Osteoblast (primary cell): Measurements from ENCODE around the gene LRCH3. TPM values are rescaled to one million over a fixed set of nuclear protein-coding genes. Genes with fewer than 3 reads are reported as not detected.
"Not testable (repeated sequence)": the region's sequence is repeated elsewhere in the genome, so short reads cannot be mapped to it uniquely, and the experiment has no call there.

ENCODE experiments used
- DNase-seq: peaks from one replicate; pipeline ENCODE4 v3.0.0; 2011; ENCODE audit warnings: low spot score, mixed read lengths; ENCODE audit not compliant: insufficient read length; ENCODE audit errors: missing footprints
- H2AFZ ChIP-seq: 2 replicates; pipeline ENCODE4 v1.6.0; 2011; ENCODE audit warnings: mild to moderate bottlenecking, low read length
- H3K27ac ChIP-seq: 2 replicates; pipeline ENCODE4 v1.5.1; 2011; ENCODE audit warnings: mild to moderate bottlenecking, low read depth, low read length, moderate library complexity
- H3K27me3 ChIP-seq: 2 replicates; pipeline ENCODE4 v1.6.0; 2012; ENCODE audit warnings: mild to moderate bottlenecking, control low read depth, inconsistent platforms, low read length, moderate library complexity; ENCODE audit not compliant: insufficient read depth
- H3K36me3 ChIP-seq: 2 replicates; pipeline ENCODE4 v1.5.1; 2011; ENCODE audit warnings: mild to moderate bottlenecking, low read length, control low read depth, moderate library complexity; ENCODE audit not compliant: insufficient read depth
- H3K4me1 ChIP-seq: 2 replicates; pipeline ENCODE4 v1.5.1; 2011; ENCODE audit warnings: mild to moderate bottlenecking, low read length, control low read depth, moderate library complexity; ENCODE audit not compliant: insufficient read depth
- H3K4me2 ChIP-seq: 2 replicates; pipeline ENCODE4 v1.6.0; 2011; ENCODE audit warnings: mild to moderate bottlenecking, low read length; ENCODE audit not compliant: insufficient read depth
- H3K4me3 ChIP-seq: fragments of 200-600 bp; sonication (generic); 3 replicates; pipeline ENCODE4 v1.5.1; 2012; ENCODE audit warnings: mild to moderate bottlenecking, low read length, inconsistent platforms; ENCODE audit not compliant: insufficient read depth
- H3K79me2 ChIP-seq: 2 replicates; pipeline ENCODE4 v1.6.0; 2012; ENCODE audit warnings: mild to moderate bottlenecking, low read length, control low read depth, inconsistent platforms; ENCODE audit not compliant: insufficient read depth
- H3K9me3 ChIP-seq: 2 replicates; pipeline ENCODE4 v1.5.1; 2011; ENCODE audit warnings: low read depth, low read length, control low read depth
- H4K20me1 ChIP-seq: 2 replicates; pipeline ENCODE4 v1.6.0; 2012; ENCODE audit warnings: mild to moderate bottlenecking, low read length, control low read depth; ENCODE audit not compliant: insufficient read depth
- total RNA-seq: library from RNA; depleted of rRNA; stranded (reverse); fragments of >200 nt; gene quantifications from 2 replicates; pipeline ENCODE4 v1.2.3, GENCODE V29; 2012
- TF ChIP-seq, protein P1 (sequence below): IDR thresholded peaks from 2 replicates; pipeline ENCODE4 v1.5.1; 2011; ENCODE audit warnings: mild to moderate bottlenecking, low read depth, low read length, moderate library complexity; ENCODE audit errors: extremely low read depth

The LRCH3 gene
- total RNA-seq, 1 donor, result 91.6 TPM

DNA sequence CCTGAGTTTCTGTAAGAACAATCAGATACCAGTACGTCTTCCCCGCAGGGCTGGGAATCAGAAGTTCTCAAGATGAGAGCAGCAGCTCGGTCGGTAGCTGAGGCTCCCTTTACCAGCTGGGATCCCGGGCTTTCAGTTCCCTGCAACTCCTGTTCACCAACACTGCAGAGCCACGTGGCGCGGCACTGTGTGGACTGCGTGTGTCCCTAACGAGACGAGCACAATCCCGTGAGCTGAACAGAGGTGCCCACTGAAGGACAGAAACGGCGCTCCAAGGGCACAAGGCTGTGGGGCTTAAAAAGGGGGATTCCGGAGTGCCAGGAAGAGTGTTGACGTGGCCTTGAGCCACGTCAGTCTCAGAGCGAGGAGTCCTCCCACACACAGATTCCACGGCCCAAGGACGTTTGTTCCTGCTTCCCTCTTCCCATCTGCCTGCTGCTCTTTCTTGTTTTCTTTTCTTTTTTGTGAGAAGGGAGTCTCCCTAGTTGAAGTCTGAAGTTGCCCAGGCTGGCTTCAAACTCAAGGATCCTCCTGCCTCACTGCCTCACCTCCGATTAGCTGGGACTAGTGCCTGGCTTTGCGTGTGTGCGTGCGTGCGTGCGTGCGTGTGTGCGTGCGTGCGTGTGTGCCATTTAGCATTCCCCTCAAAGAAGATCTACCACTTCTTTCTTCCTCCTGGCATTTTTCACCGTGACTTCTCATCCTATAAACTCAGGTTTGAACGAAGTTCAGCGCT is 121.9 kb downstream of the LRCH3 start:
- no peak overlapping the region for H3K27ac ChIP-seq
- no peak overlapping the region for H3K4me3 ChIP-seq
- no peaks in the 10 kb centered on the region for H4K20me1 ChIP-seq
- H3K9me3 ChIP-seq, result no peaks in the 10 kb centered on the region
- DNase-seq, result no peak
- H3K27me3 ChIP-seq, result no peaks in the 10 kb centered on the region
- TF ChIP-seq, protein P1, sequence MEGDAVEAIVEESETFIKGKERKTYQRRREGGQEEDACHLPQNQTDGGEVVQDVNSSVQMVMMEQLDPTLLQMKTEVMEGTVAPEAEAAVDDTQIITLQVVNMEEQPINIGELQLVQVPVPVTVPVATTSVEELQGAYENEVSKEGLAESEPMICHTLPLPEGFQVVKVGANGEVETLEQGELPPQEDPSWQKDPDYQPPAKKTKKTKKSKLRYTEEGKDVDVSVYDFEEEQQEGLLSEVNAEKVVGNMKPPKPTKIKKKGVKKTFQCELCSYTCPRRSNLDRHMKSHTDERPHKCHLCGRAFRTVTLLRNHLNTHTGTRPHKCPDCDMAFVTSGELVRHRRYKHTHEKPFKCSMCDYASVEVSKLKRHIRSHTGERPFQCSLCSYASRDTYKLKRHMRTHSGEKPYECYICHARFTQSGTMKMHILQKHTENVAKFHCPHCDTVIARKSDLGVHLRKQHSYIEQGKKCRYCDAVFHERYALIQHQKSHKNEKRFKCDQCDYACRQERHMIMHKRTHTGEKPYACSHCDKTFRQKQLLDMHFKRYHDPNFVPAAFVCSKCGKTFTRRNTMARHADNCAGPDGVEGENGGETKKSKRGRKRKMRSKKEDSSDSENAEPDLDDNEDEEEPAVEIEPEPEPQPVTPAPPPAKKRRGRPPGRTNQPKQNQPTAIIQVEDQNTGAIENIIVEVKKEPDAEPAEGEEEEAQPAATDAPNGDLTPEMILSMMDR, result no peak
- no peaks in the 10 kb centered on the region for H3K4me1 ChIP-seq
- H2AFZ ChIP-seq, result peak overlapping the region; percentile 10
- no peak overlapping the region for H3K4me2 ChIP-seq
- no peaks in the 10 kb centered on the region for H3K79me2 ChIP-seq
- no peaks in the 10 kb centered on the region for H3K36me3 ChIP-seq

DNA sequence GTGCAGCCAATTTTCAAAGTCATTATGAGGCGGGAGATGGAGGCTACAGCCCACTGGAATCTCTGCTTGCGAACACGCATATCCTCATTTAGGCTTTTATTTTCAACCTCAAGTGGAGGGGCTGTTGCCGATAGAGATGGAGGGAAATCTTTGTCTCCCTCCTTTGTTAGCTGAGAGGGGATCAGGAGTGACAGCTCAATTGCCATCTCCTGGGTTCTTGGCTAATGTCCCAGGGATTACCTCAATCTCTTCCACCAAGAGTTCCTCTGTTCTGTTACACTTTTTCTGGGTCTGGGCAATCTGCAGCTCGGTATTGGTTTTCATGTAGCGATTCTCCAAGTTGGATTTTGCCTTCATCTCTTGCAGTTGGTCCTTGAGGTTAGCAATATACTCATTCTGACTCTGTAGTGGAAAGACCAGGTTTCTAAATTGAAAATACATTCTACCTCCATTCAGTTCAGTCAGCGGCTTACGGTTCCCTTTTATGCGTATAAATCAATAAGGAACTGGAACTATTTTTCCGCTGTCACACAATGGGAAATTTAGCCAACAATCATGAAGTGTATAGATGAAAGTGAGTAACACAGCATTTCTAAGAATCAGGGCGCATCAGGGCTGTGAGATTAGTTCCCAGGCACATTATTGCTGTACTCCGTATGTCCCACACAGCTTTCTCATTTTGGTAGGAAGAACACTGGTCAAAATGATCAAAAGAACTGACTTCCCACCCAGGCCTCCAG is 122.8 kb downstream of the LRCH3 start:
- H3K9me3 ChIP-seq, result no peaks in the 10 kb centered on the region
- no peaks in the 10 kb centered on the region for H3K36me3 ChIP-seq
- DNase-seq, result no peak
- no peak overlapping the region for H2AFZ ChIP-seq
- no peak overlapping the region for H3K27ac ChIP-seq
- H3K4me2 ChIP-seq, result no peak overlapping the region
- no peak overlapping the region for H3K4me3 ChIP-seq
- H4K20me1 ChIP-seq, result no peaks in the 10 kb centered on the region
- no peaks in the 10 kb centered on the region for H3K79me2 ChIP-seq
- TF ChIP-seq, protein P1, result no peak
- H3K4me1 ChIP-seq, result no peaks in the 10 kb centered on the region
- no peaks in the 10 kb centered on the region for H3K27me3 ChIP-seq

DNA sequence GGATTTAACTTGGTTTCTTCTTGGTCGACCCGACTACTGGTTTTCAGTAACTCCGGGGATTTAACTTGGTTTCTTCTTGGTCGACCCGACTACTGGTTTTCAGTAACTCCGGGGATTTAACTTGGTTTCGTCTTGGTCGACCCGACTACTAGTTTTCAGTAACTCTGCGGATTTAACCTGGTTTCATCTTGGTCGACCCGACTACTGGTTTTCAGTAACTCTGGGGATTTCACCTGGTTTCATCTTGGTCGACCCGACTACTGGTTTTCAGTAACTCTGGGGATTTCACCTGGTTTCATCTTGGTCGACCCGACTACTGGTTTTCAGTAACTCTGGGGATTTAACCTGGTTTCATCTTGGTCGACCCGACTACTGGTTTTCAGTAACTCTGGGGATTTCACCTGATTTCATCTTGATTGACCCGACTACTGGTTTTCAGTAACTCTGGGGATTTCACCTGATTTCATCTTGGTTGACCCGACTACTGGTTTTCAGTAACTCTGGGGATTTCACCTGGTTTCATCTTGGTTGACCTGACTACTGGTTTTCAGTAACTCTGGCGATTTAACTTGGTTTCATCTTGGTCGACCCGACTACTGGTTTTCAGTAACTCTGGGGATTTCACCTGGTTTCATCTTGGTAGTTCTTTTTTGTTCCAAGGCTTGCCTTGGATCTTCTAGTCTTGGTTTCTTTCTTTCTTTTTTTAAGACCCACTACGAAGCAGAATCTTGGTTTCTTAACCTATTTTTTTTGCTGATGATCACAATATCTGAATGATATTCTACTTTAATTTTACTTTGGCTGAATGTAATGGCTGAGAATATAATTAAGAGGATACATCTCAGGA is 130.6 kb downstream of the LRCH3 start:
- not testable (repeated sequence) for H3K36me3 ChIP-seq

DNA sequence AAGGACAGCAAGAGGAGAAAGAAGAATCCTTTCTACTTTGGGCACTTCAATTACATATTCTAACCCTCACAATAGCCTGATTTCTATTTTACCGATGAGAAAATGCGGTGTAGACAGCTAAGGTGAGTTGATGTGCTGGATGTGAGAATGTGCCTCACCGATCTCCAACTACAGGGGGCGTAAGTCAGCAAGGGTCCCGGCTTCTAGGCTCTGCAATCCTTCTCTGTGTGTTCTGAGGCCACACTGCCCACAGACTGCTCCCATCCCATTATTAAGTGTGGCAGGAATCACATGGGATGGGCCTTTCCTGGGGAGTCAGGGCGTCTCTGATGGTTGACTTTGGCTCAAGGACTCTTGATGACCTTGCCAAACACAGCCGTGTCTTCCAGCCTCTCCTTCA is 135.4 kb downstream of the LRCH3 start:
- H3K27ac ChIP-seq, result no peak overlapping the region
- DNase-seq, result no peak
- no peaks in the 10 kb centered on the region for H3K36me3 ChIP-seq
- H3K4me1 ChIP-seq, result no peaks in the 10 kb centered on the region
- H3K4me3 ChIP-seq, result no peak overlapping the region
- H3K27me3 ChIP-seq, result no peaks in the 10 kb centered on the region
- H3K4me2 ChIP-seq, result no peak overlapping the region
- no peaks in the 10 kb centered on the region for H4K20me1 ChIP-seq
- TF ChIP-seq, protein P1, result peak; percentile 25
- H3K79me2 ChIP-seq, result no peaks in the 10 kb centered on the region
- no peaks in the 10 kb centered on the region for H3K9me3 ChIP-seq
- no peak overlapping the region for H2AFZ ChIP-seq

More for the DNA sequence above, 130.6 kb downstream of the LRCH3 start:
- H4K20me1 ChIP-seq, H3K27ac ChIP-seq, H3K4me1 ChIP-seq, H3K4me2 ChIP-seq, H3K4me3 ChIP-seq, DNase-seq, H3K79me2 ChIP-seq, H3K27me3 ChIP-seq, H2AFZ ChIP-seq, H3K9me3 ChIP-seq: not testable (repeated sequence)

DNA sequence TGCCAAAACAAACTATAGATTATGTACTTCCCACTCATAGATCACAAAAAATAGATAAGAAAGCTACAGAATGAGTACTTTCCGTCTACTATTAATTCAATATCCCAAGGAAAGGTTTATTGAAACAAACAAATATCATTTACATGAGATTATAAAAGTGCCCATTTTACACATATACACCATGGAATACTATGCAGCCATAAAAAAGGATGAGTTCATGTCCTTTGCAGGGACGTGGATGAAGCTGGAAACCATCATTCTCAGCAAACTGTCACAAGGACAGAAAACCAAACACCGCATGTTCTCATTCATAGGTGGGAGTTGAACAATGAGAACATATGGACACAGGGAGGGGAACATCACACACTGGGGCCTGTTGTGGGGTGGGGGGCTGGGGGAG is 136.5 kb downstream of the LRCH3 start:
- H3K27me3 ChIP-seq, H2AFZ ChIP-seq, H3K36me3 ChIP-seq, H3K4me1 ChIP-seq, H3K27ac ChIP-seq, DNase-seq, H4K20me1 ChIP-seq, H3K9me3 ChIP-seq, H3K4me2 ChIP-seq, H3K79me2 ChIP-seq, H3K4me3 ChIP-seq: not testable (repeated sequence)
